Activated CD4-positive, alpha-beta T cell treated with anti-CD3 and anti-CD28 coated beads, Interleukin-2, amount 50 U/mL, for 4 hours (primary cell): ENCODE results near the gene SATL1.
"Not testable (repeated sequence)": the region's sequence is repeated elsewhere in the genome, so short reads cannot be mapped to it uniquely, and the experiment has no call there.

Experiments used
- DNase-seq, 2 experiments: peaks; one replicate each; pipeline ENCODE4 v3.0.0-alpha.2; 2020

SATL1 gene, protein sequence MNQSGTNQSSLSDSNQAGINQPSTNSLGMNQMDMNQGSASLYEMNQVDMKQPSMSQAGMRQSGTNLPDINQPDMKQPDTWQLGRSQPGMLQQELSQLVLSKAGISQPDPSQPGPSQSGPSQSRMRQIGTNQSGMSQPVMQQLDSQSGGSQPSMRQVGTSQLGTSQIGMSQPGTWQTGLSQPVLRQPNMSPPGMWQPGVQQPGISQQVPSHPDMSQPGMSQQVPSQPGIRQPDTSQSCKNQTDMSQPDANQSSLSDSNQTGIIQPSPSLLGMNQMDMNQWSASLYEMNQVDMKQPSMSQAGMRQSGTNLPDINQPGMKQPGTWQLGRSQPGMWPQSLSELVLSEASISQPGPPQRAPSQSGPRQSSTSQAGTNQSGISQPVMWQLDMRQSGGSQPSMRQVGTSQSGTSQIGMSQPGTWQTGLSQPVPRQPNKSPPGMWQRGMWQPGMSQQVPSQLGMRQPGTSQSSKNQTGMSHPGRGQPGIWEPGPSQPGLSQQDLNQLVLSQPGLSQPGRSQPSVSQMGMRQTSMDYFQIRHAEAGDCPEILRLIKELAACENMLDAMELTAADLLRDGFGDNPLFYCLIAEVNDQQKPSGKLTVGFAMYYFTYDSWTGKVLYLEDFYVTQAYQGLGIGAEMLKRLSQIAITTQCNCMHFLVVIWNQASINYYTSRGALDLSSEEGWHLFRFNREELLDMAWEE

GRCh38 chrX:85243761-85244449 lies at the start of gene SATL1, which contains the start of gene ZNF711:
TSS of gene SATL1 (minus strand) at chrX:85243779. CDS start at chrX:85108968, 134,811 bp downstream.
TSS of gene ZNF711 (plus strand) at chrX:85243991. CDS start at chrX:85247573, 3,582 bp downstream.
- no peak for DNase-seq

GRCh38 chrX:85288992-85289723 lies 45.6 kb upstream of the SATL1 start:
- DNase-seq: no peak

- DNase-seq: not testable (repeated sequence)
These were observed 41.7 kb upstream of the SATL1 start for GRCh38 chrX:85285286-85285685.

- DNase-seq: no peak
These were observed 1.1 kb upstream of the SATL1 start for GRCh38 chrX:85244450-85245211.

DNA sequence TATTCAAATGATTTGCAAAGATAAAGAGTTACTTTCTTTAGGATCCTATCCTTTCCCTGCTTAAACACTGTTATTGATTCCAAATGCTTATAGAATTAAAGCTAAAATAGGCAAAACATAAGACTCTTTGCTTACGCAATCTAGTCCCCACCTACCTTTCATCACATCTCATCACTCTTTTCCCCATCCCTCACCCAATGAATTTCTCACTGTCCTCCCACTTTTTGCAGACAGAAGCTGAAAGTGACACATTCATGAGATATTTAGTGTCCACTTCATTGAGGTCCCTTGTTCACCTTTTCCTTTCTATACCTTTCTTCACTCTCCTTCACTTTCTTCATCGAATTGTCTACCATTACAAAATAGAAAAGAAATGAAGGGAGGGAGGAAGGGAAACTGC lies 424 bp downstream of the SATL1 start:
- no peak for DNase-seq

DNA sequence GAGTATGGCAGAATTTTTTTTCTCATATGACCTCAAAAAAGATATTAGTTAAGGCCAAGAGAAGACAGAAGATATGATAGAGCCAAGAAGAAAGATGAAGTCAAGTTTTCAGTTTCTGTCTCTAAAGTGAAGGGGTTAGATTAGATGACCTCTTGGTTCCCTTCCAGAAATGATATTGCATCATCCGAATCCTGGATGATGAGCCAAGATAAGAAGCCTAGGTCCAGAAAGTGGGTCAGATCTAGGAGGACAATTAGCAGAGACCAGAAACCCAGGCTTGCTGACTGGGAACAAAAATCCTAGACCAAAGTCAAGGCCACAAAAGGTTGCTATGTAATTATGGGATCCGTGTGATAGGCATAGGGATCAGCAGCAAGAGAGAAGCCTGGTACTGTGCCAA lies 20.2 kb downstream of the SATL1 start:
- DNase-seq: no peak

GRCh38 chrX:85221361-85221760 lies 22.2 kb downstream of the SATL1 start:
- DNase-seq: no peak

DNA sequence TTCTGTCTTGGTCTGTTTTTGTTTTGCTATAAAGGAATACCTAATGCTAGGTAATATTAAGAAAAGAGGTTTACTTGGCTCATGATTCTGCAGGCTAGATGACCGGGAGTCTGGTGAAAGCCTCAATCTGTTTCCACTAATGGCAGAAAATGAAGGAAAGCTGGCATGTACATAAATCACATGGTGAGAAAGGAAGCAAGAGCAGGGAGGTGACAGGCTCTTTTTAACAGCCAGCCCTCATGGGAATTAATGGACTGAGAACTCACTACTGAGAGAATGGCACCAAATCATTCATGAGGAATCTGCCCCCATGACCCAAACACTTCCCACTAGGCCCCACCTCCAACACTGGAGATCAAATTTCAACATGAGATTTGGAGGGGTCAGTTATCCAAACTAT lies 27.6 kb downstream of the SATL1 start:
- DNase-seq: no peak

- DNase-seq: no peak
These were observed 29.6 kb downstream of the SATL1 start for GRCh38 chrX:85213792-85214530.

DNA sequence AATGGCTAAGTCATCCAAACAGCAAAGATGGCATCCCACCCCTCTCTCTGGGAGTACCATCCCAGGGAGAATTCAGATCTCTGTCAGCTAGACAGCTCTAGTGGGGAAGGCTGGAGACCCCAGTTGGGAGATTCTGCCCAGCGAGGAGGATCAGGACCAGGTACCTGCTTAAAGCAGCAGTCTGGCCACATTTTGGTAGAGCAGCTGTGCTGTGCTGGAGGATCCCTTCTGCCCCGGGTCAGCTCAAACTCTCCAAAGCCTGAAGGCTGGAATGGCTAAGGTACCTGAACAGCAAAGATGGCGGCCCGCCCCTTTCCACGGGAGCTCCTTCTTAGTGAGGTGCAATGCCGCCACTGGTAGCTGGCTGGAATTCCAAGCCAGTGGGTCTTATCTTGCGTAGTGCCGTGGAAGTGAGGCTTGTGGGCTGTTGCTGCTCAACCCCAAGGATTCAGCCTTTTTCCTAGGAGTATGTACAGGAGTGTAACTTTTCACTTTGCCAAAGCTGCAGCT lies 40.1 kb downstream of the SATL1 start:
- no peak for DNase-seq

- no peak for DNase-seq
These were observed 47.3 kb downstream of the SATL1 start for GRCh38 chrX:85196319-85196718.

DNA sequence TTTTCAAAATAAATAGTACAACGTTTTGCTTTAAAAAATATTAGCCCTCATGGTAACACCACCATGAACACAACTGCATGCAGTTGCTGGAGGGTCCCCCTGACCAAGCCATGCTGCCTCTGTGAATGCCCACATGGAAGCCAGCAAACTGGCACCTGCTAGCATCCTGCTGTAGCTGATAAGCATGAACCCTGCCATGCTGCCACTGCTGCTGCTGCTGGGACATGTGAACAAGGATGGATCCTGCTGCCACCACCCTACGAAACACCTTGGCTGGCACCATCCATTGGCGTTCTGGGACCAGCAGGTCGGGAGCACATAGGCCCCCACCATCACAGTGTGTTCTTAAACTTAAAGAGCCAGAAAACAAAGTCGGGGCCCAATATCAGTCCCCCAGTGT lies 83.9 kb downstream of the SATL1 start:
- no peak for DNase-seq

DNA sequence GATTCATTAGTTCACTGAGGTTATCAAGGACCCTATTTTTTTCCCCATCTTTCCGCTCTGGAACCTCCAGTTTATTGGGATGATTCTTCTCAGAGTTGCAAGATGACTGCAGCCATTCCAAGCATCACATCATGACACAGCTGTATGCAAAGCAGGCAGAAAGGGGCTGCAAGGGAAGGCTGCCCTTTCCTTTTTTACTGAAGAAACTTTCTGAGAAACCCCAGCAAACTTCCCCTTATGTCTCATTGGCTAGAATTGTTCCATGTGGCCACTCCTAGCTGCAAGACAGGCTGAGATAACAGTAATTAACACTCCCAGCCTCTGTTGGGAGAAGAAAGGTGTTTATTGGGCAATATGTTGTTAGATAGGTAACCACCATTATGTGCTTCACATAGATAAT lies 102.6 kb downstream of the SATL1 start:
- DNase-seq: no peak

DNA sequence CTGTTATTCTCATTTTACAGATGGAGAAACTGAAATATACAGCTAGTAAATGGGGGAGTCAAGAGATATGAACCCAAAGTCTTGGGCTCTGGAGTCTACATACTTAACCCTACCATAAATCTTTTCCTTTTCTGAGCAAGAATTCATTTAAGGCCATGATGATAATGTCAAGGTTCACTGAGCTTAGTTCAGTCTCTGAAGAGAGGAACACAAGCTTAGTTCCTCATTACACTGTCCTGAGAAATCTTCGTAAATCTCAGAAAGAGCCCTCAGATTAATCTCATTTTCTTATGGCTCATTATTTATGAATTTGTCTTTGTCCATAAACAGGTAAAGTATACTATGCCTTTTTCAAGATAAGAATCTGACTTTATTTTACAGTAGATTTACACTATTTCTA lies 104.2 kb downstream of the SATL1 start:
- DNase-seq: no peak

DNA sequence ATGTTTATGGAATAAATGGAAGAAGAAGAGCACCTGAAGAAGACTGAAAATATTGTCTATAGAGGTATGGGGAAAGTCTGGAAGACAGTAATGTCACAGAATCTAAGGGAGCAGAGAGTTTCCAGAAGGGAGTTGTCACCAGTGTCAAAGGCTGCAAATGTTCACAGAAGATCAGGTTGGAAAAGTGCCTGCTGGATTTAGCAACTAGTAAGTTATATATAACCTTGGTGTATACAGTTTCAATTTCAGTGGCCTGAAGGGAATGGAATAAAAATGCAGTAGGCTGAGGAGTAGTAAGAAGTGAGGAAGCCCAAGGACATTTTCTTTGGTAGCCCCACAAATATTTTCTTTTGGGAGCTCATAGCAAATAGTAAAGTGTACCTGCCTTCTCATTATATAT lies 107.2 kb downstream of the SATL1 start:
- no peak for DNase-seq

DNA sequence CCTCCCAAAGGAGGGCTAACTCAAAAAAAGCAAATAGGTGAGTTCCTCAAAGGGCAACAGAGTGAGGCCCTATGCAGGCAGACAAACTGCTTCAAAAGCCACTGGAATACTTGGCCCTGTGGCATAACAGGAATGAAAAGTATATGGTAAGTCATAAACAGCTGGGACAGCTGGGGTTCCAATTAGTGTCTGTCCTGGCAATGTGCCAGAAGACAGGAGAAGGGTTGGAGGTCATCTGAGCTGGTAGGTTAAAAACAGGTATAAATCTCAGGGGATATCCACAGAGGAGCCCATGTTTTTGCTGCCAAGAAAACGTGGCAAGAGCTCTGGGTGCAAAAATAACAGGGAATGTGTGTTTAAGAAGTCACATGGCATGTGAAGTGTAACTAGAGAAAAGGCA lies 128.3 kb downstream of the SATL1 start:
- no peak for DNase-seq

DNA sequence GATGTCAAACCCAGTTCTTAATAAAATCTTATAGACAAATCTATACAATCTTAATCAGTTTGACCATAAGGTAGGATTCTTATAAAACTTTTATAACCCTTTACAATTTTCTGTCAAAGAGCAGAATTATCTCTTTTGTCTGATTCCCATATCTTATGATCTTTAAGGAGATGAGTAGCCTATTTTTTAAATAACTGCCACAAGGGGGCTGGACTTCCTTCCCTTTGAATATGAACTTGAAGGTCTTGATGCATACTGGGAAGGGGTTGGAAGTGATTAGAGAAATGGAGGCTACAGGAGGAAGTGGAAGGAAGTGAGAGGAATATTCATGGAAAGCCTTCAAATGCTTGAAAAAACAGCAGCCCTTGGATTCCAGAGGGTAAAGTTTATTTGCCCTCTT lies 128.8 kb downstream of the SATL1 start:
- DNase-seq: no peak

DNA sequence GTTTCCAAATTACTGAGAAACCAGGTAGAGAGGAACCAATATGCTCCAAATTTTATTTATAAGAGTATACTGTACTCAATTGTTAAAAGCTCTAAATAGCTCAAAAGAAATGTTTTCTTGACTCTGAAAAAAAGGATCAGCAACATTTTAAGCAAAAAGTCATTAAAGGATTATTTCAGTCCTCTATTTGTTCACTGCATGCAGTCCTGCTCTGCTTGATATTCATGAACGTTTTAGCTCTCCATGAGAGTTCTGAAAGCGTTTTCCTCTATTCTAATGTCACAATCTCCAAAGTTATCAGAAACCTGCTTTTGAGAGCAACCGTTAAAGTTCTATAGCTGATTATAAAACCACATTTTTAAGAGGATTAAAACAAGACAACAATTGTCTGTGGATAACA lies 129.4 kb downstream of the SATL1 start:
- no peak for DNase-seq

- DNase-seq: no peak
These were observed 129.8 kb downstream of the SATL1 start for GRCh38 chrX:85113746-85114145.

DNA sequence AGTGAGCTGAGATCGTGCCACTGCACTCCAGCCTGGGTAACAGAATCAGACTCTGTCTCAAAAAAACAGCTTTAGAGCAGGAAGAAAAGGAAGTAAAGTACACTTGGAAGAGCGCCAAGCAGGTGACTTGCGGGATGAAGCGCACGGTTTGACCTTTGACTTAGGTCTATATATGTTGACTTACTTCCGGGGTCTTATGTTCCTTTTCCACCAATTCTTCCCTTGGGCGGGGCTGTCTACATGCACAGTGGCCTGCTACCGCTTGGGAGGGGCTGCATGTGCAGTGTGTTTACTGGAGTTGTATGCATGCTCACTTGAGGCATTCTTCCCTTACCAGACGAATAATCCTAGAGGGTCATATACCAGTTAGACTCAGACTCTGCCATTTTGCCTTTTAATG lies 131.3 kb downstream of the SATL1 start:
- DNase-seq: no peak

DNA sequence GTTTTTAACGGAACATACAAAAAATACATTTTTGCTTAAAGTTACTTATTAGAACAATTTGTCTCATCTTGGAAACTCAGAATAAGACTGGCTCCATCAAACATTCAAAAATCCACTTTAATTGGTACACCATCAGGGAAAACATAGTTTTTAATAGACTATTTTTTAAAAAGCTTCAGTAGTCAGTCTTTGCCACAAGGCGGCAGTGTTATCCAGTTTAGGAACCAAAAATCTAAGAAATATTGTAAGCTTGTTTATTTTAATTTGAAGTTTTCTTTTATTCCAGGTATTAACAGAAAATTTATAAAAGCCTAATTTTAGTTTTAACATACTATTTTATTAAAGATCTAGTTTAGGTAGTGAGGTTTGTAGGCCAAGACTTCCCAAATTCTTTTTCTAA lies 132.2 kb downstream of the SATL1 start:
- no peak for DNase-seq
